ENCODE data around the gene EFEMP2.

The EFEMP2 gene

DNA sequence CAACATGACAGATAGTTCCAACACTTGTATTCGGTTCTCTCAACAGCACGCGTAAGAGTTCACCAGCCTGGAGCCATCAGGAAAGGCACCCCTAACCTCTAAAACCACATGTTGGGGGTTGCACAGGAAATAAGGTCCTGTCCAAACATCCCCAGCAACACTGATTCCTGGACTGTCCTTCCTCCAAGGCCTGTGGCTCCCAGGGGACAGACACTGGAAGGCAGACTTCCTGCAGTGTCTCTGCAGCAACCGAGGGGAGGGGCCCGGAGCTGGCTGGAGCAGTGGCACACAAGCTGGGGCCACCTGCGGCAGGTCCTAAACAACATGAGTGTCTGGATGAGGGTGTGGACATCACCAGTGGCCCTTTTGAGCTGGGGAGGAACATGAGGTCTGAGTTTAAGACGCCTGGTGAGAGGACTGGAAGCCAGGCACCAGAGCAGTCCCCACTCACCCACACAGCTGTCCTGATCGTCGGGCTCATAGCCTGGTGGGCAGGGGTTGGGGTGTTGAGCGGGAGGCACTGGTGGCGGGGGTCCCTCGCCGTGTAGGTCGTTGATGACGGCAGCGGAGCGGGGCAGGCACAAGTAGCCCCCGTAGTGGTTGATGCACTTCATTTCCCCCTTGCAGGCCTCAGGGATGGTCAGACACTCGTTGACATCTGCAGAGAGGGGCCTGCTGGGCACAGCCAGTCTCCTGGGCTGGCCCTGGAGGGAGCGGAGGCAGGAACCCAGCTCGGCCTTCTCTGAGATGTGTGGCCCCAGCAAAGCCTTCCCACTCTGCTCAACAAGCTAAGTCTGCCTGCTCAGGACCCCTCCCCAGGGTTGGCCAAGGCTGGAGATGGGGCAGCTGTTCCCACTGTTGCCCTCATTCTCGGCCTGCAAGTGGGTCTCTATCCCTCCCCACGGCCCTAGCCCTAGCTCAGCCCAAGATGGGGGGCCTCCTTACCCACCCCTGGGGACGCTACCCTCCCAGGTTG is 1.6 kb downstream of the EFEMP2 start:
- Histone ChIP-seq H3K27ac (no peak overlapping the region), H3K9ac (no peak overlapping the region), H4K20me1 (ENCODE audit: insufficient read depth) (no peaks in the 10 kb centered on the region), H3K4me3 (IDR thresholded peaks at IDR 0.05; ENCODE audit: insufficient read depth, low read depth, low read length) (no peak overlapping the region), H2AFZ (ENCODE audit: low read depth) (no peak overlapping the region), H3K79me2 (ENCODE audit: insufficient read depth, low read depth) (no peaks in the 10 kb centered on the region), H3K36me3 (ENCODE audit: insufficient read depth) (no peaks in the 10 kb centered on the region), H3K4me2 (no peak overlapping the region), H3K27me3 (ENCODE audit: insufficient read depth, low read depth) (no peaks in the 10 kb centered on the region), H3K4me1 (ENCODE audit: low read depth, poor library complexity, severe bottlenecking) (peaks cover 13% of the 10 kb centered on the region)
- TF ChIP-seq CTCF (conservative IDR thresholded peaks at IDR 0.05; ENCODE audit: low read depth, low read length): no peak

- H2AFZ ChIP-seq (ENCODE audit: low read depth): no peak overlapping the region
- no peak overlapping the region for H3K27ac ChIP-seq
- no peak overlapping the region for H3K4me3 ChIP-seq (IDR thresholded peaks at IDR 0.05; ENCODE audit: insufficient read depth, low read depth, low read length)
- peaks cover 13% of the 10 kb centered on the region for H3K4me1 ChIP-seq (ENCODE audit: low read depth, poor library complexity, severe bottlenecking)
- TF ChIP-seq CTCF (conservative IDR thresholded peaks at IDR 0.05; ENCODE audit: low read depth, low read length): no peak
- H3K9ac ChIP-seq: no peak overlapping the region
- no peak overlapping the region for H3K4me2 ChIP-seq
- H3K79me2 ChIP-seq (ENCODE audit: insufficient read depth, low read depth): no peaks in the 10 kb centered on the region
- no peaks in the 10 kb centered on the region for H3K36me3 ChIP-seq (ENCODE audit: insufficient read depth)
- no peaks in the 10 kb centered on the region for H3K27me3 ChIP-seq (ENCODE audit: insufficient read depth, low read depth)
- no peaks in the 10 kb centered on the region for H4K20me1 ChIP-seq (ENCODE audit: insufficient read depth)
Observed at GRCh38 chr11:65870307-65870658, 2.3 kb downstream of the EFEMP2 start.

GRCh38 chr11:65869643-65870306 is 2.8 kb downstream of the EFEMP2 start:
- H3K36me3 ChIP-seq (ENCODE audit: insufficient read depth): no peaks in the 10 kb centered on the region
- H4K20me1 ChIP-seq (ENCODE audit: insufficient read depth): no peaks in the 10 kb centered on the region
- no peak overlapping the region for H3K27ac ChIP-seq
- H3K27me3 ChIP-seq (ENCODE audit: insufficient read depth, low read depth): no peaks in the 10 kb centered on the region
- no peaks in the 10 kb centered on the region for H3K79me2 ChIP-seq (ENCODE audit: insufficient read depth, low read depth)
- H3K4me1 ChIP-seq (ENCODE audit: low read depth, poor library complexity, severe bottlenecking): peaks cover 13% of the 10 kb centered on the region
- H3K9ac ChIP-seq: no peak overlapping the region
- H3K4me2 ChIP-seq: no peak overlapping the region
- TF ChIP-seq CTCF (conservative IDR thresholded peaks at IDR 0.05; ENCODE audit: low read depth, low read length): no peak
- H2AFZ ChIP-seq (ENCODE audit: low read depth): no peak overlapping the region
- no peak overlapping the region for H3K4me3 ChIP-seq (IDR thresholded peaks at IDR 0.05; ENCODE audit: insufficient read depth, low read depth, low read length)

DNA sequence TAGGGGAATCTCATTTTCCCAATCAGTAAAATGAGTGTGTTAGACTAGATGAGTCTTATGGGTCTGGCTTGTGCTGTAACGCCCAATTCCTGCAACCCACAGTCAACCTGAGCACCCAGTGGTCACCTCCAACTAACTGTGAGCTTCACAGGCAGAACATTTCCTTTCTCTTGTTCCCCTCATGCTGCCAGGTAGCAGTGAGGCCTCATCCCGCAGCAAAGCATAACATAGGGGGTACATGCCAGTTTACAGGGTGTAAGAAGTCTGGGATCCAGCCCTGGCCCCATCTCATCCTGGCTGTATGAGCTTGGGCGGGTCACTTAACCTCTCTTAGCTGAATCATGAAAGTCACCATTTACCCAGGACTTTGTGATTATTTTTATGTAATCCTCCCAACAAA is 3.7 kb downstream of the EFEMP2 start:
- no peak overlapping the region for H3K27ac ChIP-seq
- no peaks in the 10 kb centered on the region for H3K36me3 ChIP-seq (ENCODE audit: insufficient read depth)
- no peak overlapping the region for H3K4me3 ChIP-seq (IDR thresholded peaks at IDR 0.05; ENCODE audit: insufficient read depth, low read depth, low read length)
- peaks cover 8% of the 10 kb centered on the region for H3K4me1 ChIP-seq (ENCODE audit: low read depth, poor library complexity, severe bottlenecking)
- no peaks in the 10 kb centered on the region for H3K79me2 ChIP-seq (ENCODE audit: insufficient read depth, low read depth)
- H2AFZ ChIP-seq (ENCODE audit: low read depth): no peak overlapping the region
- no peaks in the 10 kb centered on the region for H4K20me1 ChIP-seq (ENCODE audit: insufficient read depth)
- no peak for TF ChIP-seq CTCF (conservative IDR thresholded peaks at IDR 0.05; ENCODE audit: low read depth, low read length)
- H3K27me3 ChIP-seq (ENCODE audit: insufficient read depth, low read depth): no peaks in the 10 kb centered on the region
- H3K4me2 ChIP-seq: no peak overlapping the region
- no peak overlapping the region for H3K9ac ChIP-seq
